Measurements from ENCODE around the gene EFCAB9.

- TF ChIP-seq POLR2AphosphoS5 (IDR thresholded peaks at IDR 0.05; ENCODE audit: low read depth, low read length): no peak
- TF ChIP-seq REST (IDR thresholded peaks at IDR 0.05; ENCODE audit: insufficient read depth in 1 of 2, low read depth in 2 of 2, low read length in 2 of 2): 0 out of 4 replicates have a peak, but pooled peaks of 1 of the 2 experiments have one; percentile 56
- TF ChIP-seq TAF1 (IDR thresholded peaks at IDR 0.05; ENCODE audit: borderline replicate concordance, insufficient read depth, low read length): no peak
- TF ChIP-seq SIN3A (IDR thresholded peaks at IDR 0.05; ENCODE audit: borderline replicate concordance, insufficient read depth, low read length): peak; percentile 61; the same call in 1 of the 2 replicates
Observed at GRCh38 chr5:172156541-172156994, 37.4 kb upstream of the EFCAB9 start.

Measured in PFSK-1 (cell line).